Activated T-helper 17 cell treated with anti-CD3 and anti-CD28 coated beads, Interleukin-2, amount 50 U/mL, for 72 hours (primary cell): ENCODE results near the gene MXRA8. TPM values are rescaled to one million over a fixed set of nuclear protein-coding genes. Genes with fewer than 3 reads are reported as not detected.
A peak's percentile ranks its signal among the peaks of the same experiment; 100 is the strongest.
"Not testable (repeated sequence)": the region's sequence is repeated elsewhere in the genome, so short reads cannot be mapped to it uniquely, and the experiment has no call there.

ENCODE experiments used
- ATAC-seq: fragments of 150-1000 bp; cut with Tn5 transposase; replicated peaks from 2 replicates; pipeline ENCODE4 v1.10.0; 2021; ENCODE audit warnings: mild to moderate bottlenecking, moderate library complexity
- H3K27ac Mint-ChIP-seq: one replicate; pipeline ENCODE4 v1.8.0; 2022; ENCODE audit warnings: mixed read lengths
- H3K27me3 Mint-ChIP-seq: one replicate; pipeline ENCODE4 v1.8.0; 2022; ENCODE audit warnings: mixed read lengths
- H3K36me3 Mint-ChIP-seq: one replicate; pipeline ENCODE4 v1.8.0; 2022; ENCODE audit warnings: low read depth, mild to moderate bottlenecking, mixed read lengths
- H3K4me1 Mint-ChIP-seq: one replicate; pipeline ENCODE4 v1.8.0; 2022; ENCODE audit warnings: mixed read lengths
- H3K4me3 Mint-ChIP-seq: one replicate; pipeline ENCODE4 v1.8.0; 2022; ENCODE audit warnings: mild to moderate bottlenecking, mixed read lengths
- H3K9me3 Mint-ChIP-seq: one replicate; pipeline ENCODE4 v1.8.0; 2022; ENCODE audit warnings: mixed read lengths
- total RNA-seq, 2 donors: library from RNA; stranded (reverse); gene quantifications; one replicate each; pipeline ENCODE4 v1.2.3, GENCODE V29; 2022

Gene MXRA8
- total RNA-seq, 2 donors from 2014 or later, result 0.56 TPM; not detected in 1

DNA sequence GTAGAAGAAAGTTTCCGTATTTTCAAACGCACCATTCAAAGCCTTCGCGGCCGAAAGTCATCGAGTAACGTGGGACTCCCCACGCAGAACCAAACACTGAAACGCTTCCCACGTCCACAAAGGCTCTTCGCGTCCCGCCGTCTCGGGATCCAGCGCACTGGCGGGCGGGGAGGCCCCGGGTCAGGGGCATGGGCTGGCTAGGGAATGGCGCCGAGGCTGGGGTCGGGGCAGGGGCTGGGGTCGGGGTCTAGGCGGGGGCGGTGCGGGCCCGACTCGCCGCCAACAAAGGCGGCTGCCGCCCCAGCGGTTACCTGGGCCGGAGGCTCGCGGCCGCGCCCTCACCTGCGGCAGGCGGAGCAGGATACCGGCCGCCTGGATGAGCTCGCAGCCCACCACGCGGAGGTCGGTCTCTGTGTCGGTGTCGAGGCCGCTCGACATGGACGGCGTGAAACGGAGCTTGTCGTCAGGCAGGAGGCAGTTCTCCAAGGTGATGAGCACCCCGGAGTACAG, 40.4 kb upstream of the MXRA8 start:
- H3K27me3 Mint-ChIP-seq, result no peaks in the 10 kb centered on the region

DNA sequence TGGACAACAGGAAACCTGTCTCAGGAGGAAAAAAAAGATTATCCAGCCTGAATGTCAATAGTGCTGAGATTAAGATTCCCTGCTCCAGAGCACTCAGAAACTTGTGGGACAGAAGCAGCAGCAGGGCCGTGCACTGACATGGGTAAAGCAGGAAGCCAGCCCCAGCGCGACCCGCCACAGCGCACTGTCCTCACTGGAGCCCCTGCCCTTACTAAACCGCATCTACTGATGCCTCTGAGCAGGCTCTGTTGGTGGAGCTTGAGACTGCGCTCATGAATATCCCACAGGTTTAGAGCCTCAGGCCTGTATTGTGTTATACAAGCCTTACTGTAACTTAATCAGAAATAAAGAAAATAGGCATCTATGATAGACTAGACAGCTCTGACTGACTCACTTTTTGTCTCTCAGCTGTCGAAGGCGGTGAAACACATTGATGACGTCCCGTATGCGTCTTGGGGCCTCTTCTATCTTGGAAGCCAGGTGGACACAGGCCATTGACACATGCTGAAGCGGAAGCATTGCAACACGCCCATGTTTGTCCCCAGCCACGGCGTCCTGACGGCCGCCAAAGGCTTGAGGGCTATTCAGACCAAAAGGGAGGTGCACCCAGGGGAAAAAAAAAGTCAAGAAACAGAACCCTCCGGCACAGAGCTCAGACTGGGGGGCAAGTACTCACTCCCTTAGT, 39.6 kb upstream of the MXRA8 start:
- H3K4me3 Mint-ChIP-seq, result peak overlapping the region; percentile 95
- no peaks in the 10 kb centered on the region for H3K27me3 Mint-ChIP-seq
- ATAC-seq, result no peak
- H3K36me3 Mint-ChIP-seq, result peaks cover 89% of the 10 kb centered on the region
- peaks cover 12% of the 10 kb centered on the region for H3K4me1 Mint-ChIP-seq
- H3K9me3 Mint-ChIP-seq, result no peaks in the 10 kb centered on the region
- peak overlapping the region; percentile 95 for H3K27ac Mint-ChIP-seq

More for the DNA sequence above, 40.4 kb upstream of the MXRA8 start:
- Mint-ChIP-seq H3K4me1 (peaks cover 11% of the 10 kb centered on the region), H3K4me3 (peak overlapping the region; percentile 95), H3K9me3 (no peaks in the 10 kb centered on the region), H3K27ac (peak overlapping the region; percentile 95), H3K36me3 (peaks cover 89% of the 10 kb centered on the region)
- peak; percentile 1 for ATAC-seq

DNA sequence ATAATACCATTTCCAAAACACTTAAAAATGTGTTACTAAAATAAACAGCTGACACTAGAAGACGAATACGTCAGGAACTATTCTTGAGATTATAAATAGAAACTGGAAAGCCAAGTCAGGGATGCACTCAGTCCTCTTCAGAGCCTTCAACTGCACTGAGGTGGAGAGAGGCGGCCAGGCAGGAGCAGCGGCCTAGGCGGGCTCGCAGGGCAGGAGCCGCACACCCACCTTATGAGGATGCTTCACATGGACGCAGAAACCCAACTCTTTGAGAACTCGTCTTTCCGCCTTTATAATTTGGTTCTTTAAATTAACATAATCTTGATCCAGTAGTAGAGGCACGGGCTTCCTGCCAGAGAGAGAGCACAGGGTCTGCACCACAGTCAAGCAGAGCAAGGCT, 36.8 kb upstream of the MXRA8 start:
- Mint-ChIP-seq H3K4me1 (peaks cover 12% of the 10 kb centered on the region), H3K9me3 (no peaks in the 10 kb centered on the region), H3K4me3 (peak overlapping the region; percentile 15), H3K27ac (peak overlapping the region; percentile 54), H3K36me3 (peaks cover 89% of the 10 kb centered on the region), H3K27me3 (no peaks in the 10 kb centered on the region)
- no peak for ATAC-seq

DNA sequence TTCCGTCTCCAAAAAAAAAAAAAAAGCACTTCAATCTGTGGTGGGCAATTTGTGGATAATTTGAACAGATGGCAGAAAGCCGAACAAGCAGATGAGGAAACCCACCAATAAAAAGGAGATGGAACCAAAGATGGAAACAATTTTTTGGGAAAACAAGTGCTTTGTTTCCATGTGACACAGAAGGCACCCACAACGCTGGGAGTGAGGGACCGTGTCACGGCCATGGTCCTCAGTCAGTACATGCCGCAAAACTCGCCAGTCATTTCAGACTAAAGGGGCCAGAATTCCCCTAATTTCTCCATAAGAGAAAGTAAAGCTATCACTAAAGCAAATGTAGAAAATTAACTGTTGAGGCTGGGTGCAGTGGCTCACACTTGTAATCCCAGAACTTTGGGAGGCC, 35.8 kb upstream of the MXRA8 start:
- Mint-ChIP-seq H3K9me3 (no peaks in the 10 kb centered on the region), H3K36me3 (peaks cover 89% of the 10 kb centered on the region), H3K4me3 (no peak overlapping the region), H3K27ac (no peak overlapping the region), H3K27me3 (no peaks in the 10 kb centered on the region), H3K4me1 (peaks cover 12% of the 10 kb centered on the region)
- no peak for ATAC-seq

DNA sequence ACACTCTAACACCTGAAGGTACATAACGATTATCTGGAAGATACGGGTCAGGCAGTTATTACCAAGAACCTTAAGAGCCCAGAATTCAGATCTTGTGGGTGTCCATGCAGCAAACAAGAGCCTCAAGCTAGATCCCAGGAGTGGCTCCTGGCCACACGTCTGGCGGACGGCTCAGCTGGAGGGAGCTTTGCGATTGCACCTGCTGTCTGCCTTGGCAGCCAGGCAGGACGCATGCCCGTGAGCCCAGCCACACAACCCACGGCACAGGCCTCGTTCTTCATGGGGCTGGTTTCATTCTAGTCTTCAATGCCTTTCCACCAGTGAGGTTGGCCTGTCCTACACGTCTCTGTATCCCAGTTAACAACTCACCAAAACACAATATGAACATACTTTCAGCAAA, 35.1 kb upstream of the MXRA8 start:
- Mint-ChIP-seq H3K36me3 (peaks cover 95% of the 10 kb centered on the region), H3K4me3 (no peak overlapping the region), H3K27ac (no peak overlapping the region), H3K9me3 (no peaks in the 10 kb centered on the region), H3K27me3 (no peaks in the 10 kb centered on the region), H3K4me1 (peaks cover 12% of the 10 kb centered on the region)
- no peak for ATAC-seq

DNA sequence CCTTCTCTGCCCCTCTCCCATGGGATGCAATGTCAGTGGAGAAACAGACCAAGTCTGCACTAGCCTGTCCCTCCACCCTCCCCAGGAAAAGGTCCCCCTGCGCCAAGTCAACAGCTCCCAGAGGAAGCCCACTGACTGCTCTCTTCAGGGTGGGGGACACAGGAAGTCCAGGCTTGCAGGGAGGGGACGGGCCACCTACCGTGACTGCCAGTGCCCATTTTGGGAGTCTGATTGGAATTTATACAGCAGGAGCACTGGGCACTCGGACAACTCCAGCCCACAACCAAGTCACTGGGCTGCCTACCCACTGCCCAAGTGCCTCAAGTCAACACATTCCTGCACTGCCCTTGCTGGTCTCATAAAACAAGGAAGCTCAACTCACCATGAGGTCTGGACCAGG, 34.7 kb upstream of the MXRA8 start:
- Mint-ChIP-seq H3K4me3 (no peak overlapping the region), H3K27me3 (no peaks in the 10 kb centered on the region), H3K9me3 (no peaks in the 10 kb centered on the region), H3K36me3 (peaks cover 95% of the 10 kb centered on the region), H3K4me1 (peaks cover 12% of the 10 kb centered on the region), H3K27ac (no peak overlapping the region)
- ATAC-seq, result no peak

DNA sequence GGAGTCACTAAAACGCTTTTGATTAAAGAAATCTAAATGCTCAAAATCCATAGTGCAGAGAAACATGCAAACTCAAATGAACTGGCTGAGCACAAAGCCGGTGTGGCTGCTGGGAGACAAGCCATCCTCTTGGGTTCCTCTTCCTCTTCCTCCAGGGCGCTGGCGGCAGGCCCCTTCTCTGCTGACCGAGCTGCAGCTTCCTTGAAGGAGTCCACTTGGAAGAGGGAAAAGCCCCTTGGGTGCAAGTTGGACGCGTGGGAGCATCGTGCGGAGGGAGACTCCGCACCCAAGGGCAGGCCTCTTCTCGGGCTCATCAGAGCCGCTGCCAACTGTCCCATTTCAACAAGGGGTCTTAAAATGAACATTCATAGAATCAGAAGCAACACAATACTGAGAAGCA, 32.9 kb upstream of the MXRA8 start:
- no peak for ATAC-seq
- no peak overlapping the region for H3K27ac Mint-ChIP-seq
- peaks cover 12% of the 10 kb centered on the region for H3K4me1 Mint-ChIP-seq
- H3K27me3 Mint-ChIP-seq, result no peaks in the 10 kb centered on the region
- peaks cover 99% of the 10 kb centered on the region for H3K36me3 Mint-ChIP-seq
- H3K9me3 Mint-ChIP-seq, result no peaks in the 10 kb centered on the region
- no peak overlapping the region for H3K4me3 Mint-ChIP-seq

DNA sequence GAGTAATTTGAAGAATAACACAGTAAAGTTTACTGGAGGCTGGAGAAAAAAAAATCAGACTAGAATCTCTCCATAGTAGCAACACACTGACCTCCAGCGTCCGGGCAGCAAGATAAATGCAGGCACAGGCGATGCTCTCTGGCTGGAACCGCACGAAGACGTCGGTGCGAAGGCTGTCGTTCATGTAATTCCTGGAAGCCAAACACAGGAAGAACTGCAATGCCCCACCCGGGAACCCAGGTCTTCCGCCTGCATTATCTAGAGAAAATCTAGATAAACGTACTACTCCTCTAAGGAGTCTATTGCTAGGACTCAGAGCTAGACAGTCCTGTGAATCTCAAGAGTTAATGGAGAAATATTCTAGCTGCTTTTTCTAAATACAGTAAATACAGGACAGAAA, 32.3 kb upstream of the MXRA8 start:
- no peak overlapping the region for H3K4me3 Mint-ChIP-seq
- peaks cover 100% of the 10 kb centered on the region for H3K36me3 Mint-ChIP-seq
- ATAC-seq, result no peak
- H3K9me3 Mint-ChIP-seq, result no peaks in the 10 kb centered on the region
- H3K27ac Mint-ChIP-seq, result no peak overlapping the region
- peaks cover 10% of the 10 kb centered on the region for H3K4me1 Mint-ChIP-seq
- H3K27me3 Mint-ChIP-seq, result no peaks in the 10 kb centered on the region

DNA sequence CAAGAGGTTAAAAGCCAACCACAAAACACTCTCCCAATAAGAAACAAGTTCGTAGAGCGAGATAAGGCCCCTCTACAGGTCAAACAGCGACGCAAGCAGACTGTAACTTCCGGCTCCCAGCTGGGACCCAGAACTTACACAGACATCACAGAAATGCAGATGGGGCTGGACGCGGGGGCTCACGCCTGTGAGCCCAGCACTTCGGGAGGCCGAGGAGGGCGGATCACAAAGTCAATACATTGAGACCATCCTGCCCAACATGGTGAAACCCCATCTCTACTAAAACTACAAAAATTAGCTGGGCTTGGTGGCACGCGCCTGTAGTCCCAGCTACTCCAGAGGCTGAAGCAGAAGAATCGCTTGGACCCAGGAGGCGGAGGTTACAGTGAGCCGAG, 29.7 kb upstream of the MXRA8 start:
- Mint-ChIP-seq H3K4me1 (no peaks in the 10 kb centered on the region), H3K27ac (no peak overlapping the region), H3K36me3 (peaks cover 78% of the 10 kb centered on the region), H3K27me3 (no peaks in the 10 kb centered on the region), H3K9me3 (no peaks in the 10 kb centered on the region), H3K4me3 (no peak overlapping the region)
- no peak for ATAC-seq

DNA sequence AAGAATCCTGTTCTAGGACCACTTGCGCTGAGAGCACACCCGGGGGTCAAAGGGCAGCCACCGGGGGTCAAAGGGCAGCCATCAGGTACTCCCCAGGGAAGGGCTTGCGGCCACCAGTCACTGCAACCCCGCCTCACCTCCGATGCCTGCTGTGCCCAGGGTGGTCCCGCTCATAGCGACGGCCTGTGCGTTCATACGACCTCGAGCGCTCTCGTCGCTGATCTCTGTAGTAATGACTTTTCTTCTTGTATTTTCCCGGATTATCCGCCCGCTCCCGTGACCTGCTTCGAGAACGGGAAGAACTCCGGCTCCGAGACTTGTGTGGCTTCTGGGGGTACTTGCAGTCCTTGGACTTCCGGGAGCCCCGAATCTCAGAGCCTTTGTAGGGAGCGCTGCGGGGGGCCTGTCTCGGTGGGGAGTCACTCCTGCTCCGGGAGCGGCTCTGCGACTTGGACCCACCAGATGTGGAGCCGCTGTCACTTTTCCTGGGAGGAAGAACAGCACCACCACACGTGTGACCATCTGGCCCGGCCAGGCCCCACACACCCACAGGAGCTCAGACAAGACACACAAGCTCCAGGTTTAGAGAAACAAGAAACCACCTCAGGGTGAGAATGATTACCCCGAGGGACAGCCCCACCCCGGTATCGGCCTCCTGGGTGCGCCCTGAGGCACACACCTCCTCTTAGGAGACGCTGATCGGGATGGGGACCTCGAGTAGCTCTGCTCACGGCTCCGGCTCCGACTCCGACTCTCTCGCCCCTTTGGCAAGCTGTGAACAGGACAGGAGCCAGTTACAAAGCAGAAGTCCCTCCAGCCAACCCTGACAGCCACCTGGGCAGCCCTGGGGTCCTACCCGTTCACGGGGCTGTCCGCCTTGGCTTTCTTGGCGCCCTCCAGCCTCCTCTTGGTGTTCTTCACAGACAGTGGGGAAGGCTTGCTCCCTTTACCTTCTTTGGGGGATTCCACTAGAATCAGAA, 29.0 kb upstream of the MXRA8 start:
- Mint-ChIP-seq H3K4me3 (no peak overlapping the region), H3K27me3 (no peaks in the 10 kb centered on the region), H3K27ac (no peak overlapping the region), H3K9me3 (no peaks in the 10 kb centered on the region), H3K4me1 (no peaks in the 10 kb centered on the region), H3K36me3 (peaks cover 71% of the 10 kb centered on the region)
- ATAC-seq, result no peak

DNA sequence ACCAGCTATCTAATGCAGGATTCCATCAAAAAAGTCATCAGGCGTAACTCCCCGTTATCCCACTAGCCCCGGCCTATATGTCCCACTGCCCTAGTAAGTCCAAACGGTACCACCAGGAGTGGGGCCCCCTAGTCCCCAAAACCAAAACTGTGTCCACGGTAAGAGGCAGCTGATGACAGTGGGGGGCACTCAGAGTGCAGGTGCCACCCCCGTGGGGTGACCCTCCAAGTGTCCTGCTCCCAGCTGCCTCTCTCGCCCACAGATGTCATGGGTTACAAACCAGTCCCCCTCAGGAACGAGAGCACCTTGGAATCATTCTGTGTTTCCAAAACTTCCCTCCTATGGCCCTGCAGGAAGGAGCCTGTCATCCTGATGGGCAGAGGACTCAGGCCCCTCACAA, 27.6 kb upstream of the MXRA8 start:
- no peaks in the 10 kb centered on the region for H3K27me3 Mint-ChIP-seq

DNA sequence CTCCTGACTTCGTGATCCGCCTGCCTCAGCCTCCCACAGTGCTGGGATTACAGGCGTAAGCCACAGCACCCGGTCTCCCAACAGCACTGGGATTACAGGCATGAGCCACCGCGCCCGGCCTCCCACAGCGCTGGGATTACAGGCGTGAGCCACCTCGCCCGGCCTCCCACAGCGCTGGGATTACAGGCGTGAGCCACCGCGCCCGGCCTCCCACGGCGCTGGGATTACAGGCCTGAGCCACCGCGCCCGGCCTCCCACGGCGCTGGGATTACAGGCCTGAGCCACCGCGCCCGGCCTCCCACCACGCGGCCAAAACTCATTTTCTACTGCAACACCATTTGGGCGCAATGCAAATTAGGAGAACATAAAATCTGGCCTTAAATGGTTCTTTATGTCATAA, 27.0 kb upstream of the MXRA8 start:
- H3K27me3 Mint-ChIP-seq, H3K27ac Mint-ChIP-seq, ATAC-seq, H3K4me3 Mint-ChIP-seq, H3K9me3 Mint-ChIP-seq, H3K4me1 Mint-ChIP-seq: not testable (repeated sequence)
- peaks cover 50% of the 10 kb centered on the region for H3K36me3 Mint-ChIP-seq

More for the DNA sequence above, 27.6 kb upstream of the MXRA8 start:
- H3K36me3 Mint-ChIP-seq, result peaks cover 56% of the 10 kb centered on the region
- H3K4me1 Mint-ChIP-seq, result no peaks in the 10 kb centered on the region
- ATAC-seq, result no peak
- no peak overlapping the region for H3K27ac Mint-ChIP-seq
- no peaks in the 10 kb centered on the region for H3K9me3 Mint-ChIP-seq
- no peak overlapping the region for H3K4me3 Mint-ChIP-seq

DNA sequence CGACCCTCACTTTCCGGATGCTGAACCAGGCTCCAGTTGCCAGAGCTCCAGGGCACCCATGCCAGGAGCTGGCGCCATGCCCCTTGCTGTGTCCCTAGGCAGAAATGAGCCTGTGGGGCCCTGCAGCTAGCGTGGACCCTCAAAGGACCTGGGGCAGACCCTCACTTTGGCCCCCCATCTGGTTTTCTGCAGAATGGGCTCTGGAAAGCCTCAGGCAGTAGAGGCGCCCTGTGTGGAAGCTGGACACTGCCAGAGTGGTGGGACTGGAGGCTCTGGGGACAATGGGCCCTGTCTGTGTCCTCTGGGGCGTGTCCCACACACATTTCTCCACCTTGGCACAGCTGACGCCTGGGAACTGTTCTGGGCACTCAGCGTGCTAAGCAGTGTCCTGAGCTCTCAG, 22.9 kb upstream of the MXRA8 start:
- no peaks in the 10 kb centered on the region for H3K4me1 Mint-ChIP-seq
- no peak overlapping the region for H3K27ac Mint-ChIP-seq
- H3K27me3 Mint-ChIP-seq, result no peaks in the 10 kb centered on the region
- no peak overlapping the region for H3K4me3 Mint-ChIP-seq
- ATAC-seq, result no peak
- no peaks in the 10 kb centered on the region for H3K9me3 Mint-ChIP-seq
- peaks cover 10% of the 10 kb centered on the region for H3K36me3 Mint-ChIP-seq

DNA sequence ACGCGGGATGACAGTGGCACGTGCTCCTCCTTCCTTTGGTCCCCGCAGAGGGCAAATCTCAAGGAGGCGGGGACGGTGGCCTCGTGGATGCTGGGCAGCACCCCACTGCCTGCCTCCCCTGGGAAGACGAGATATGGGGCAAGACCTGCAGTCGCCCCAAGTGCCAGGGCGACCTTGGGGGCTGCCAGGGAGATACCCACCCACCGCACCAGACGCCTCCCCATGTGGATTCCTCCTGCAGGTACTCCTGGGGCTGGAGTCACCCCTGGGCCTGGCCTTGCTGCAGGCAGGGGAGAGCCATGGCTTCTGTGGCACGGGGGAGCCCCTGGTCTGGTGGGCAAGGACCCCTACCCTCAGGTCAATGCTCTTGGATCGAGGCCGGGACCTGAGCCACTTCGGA, 22.5 kb upstream of the MXRA8 start:
- no peaks in the 10 kb centered on the region for H3K9me3 Mint-ChIP-seq
- no peak overlapping the region for H3K27ac Mint-ChIP-seq
- no peak for ATAC-seq
- no peak overlapping the region for H3K4me3 Mint-ChIP-seq
- peaks cover 6% of the 10 kb centered on the region for H3K36me3 Mint-ChIP-seq
- H3K4me1 Mint-ChIP-seq, result no peaks in the 10 kb centered on the region
- no peaks in the 10 kb centered on the region for H3K27me3 Mint-ChIP-seq
